Measurements from ENCODE around the gene RSPRY1. TPM values are rescaled to one million over a fixed set of nuclear protein-coding genes. Genes with fewer than 3 reads are reported as not detected.

Gene RSPRY1
- total RNA-seq, 6 experiments from 2014 or later, result 18.0 to 26.1 (median 22.9) TPM

DNA sequence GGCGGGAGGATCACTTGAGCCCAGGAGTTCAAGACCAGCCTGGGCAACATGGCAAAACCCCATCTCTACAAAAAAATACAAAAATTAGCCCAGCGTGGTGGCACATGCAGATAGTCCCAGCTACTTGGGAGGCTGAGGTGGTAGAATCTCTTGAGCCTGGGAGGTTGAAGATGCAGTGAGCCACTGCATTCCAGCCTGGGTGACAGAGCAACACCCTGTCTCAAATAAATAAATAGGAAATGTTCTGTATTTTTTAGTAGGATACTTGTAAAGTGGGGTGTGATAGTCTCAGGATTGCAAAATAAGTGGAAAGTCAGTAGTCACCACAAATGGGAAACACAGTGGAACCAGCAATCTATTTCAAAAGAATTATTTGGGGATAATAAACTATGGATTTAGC is 4.0 kb downstream of the RSPRY1 start:
- Histone ChIP-seq H3K4me3 (no peak overlapping the region), H3K4me1 (peaks cover 0 to 46% (median 8%) of the 10 kb centered on the region in 4 donors), H3K9me3 (no peaks in the 10 kb centered on the region), H3K27ac (no peak overlapping the region), H3K36me3 (no peaks in the 10 kb centered on the region), H3K27me3 (no peaks in the 10 kb centered on the region)
- intact Hi-C loops (cut with DNase I), result no loop called here
- 94% methylated on average over 2 of the region's 2 CpGs for whole genome bisulfite sequencing (ENCODE audit: insufficient coverage, low coverage, low lambda C conversion rate, missing lambda C conversion rate)
- DNase-seq (no peak), ATAC-seq (no peak)
- no peak for TF ChIP-seq POLR2A (IDR thresholded peaks at IDR 0.05)
- TF ChIP-seq, protein P1, sequence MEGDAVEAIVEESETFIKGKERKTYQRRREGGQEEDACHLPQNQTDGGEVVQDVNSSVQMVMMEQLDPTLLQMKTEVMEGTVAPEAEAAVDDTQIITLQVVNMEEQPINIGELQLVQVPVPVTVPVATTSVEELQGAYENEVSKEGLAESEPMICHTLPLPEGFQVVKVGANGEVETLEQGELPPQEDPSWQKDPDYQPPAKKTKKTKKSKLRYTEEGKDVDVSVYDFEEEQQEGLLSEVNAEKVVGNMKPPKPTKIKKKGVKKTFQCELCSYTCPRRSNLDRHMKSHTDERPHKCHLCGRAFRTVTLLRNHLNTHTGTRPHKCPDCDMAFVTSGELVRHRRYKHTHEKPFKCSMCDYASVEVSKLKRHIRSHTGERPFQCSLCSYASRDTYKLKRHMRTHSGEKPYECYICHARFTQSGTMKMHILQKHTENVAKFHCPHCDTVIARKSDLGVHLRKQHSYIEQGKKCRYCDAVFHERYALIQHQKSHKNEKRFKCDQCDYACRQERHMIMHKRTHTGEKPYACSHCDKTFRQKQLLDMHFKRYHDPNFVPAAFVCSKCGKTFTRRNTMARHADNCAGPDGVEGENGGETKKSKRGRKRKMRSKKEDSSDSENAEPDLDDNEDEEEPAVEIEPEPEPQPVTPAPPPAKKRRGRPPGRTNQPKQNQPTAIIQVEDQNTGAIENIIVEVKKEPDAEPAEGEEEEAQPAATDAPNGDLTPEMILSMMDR (IDR thresholded peaks at IDR 0.05), result no peak

DNA sequence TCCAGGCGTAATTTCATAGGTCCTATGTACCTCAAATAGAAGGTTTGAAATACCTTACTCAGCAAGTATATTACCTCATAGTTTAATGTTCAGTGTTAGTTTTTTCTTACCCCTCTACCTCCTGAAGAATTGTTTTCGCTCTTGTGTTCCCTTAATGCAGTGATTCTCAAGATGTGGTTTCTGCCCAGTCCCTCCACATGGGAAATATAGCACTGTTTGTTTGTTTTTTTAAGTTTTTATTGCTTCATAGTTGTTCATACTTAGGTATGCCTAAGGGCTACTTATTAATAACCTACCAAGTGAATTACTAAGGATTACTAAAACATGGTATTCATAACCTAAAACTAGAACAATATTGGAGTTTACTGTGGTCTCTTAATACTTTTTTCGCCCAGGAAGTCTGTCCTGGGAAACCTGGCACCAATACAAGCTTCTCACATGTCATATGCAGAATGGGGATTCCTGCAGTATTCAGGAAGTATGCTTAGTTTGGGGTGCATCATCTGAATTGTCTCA is 5.0 kb downstream of the RSPRY1 start:
- DNase-seq (no peak), ATAC-seq (no peak)
- intact Hi-C loops (cut with DNase I), result no loop called here
- no peak for TF ChIP-seq POLR2A (IDR thresholded peaks at IDR 0.05)
- TF ChIP-seq, protein P1 (IDR thresholded peaks at IDR 0.05), result no peak
- H3K4me1 ChIP-seq, result peaks cover 0 to 47% (median 8%) of the 10 kb centered on the region in 4 donors
- H3K9me3 ChIP-seq, result no peaks in the 10 kb centered on the region
- no peak overlapping the region for H3K27ac ChIP-seq
- 32% methylated on average over 3 of the region's 3 CpGs for whole genome bisulfite sequencing (ENCODE audit: insufficient coverage, low coverage, low lambda C conversion rate, missing lambda C conversion rate)
- no peak overlapping the region for H3K4me3 ChIP-seq
- H3K36me3 ChIP-seq, result no peaks in the 10 kb centered on the region
- H3K27me3 ChIP-seq, result no peaks in the 10 kb centered on the region

DNA sequence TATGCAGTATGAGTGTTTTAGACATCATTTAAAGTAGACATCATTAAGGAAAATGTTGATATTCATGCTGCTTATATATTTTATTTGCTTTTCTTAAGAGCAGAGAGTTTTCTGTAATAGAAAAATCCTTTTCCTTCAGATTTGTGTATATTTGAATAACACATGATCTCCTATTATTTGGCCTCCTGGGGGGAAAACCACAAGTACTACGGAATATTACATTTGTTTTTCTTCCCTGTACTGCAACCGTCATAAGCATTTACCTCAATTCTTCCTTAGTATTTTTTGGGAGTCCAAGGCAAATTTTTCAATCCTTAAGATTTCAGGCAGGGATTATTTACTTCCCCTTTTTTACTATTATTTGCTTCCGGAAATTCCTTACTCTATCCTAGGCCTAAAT is 6.0 kb downstream of the RSPRY1 start:
- ATAC-seq, result no peak
- H3K4me1 ChIP-seq, result peaks cover 0 to 52% (median 8%) of the 10 kb centered on the region in 4 donors
- H3K4me3 ChIP-seq, result no peak overlapping the region
- no peaks in the 10 kb centered on the region for H3K36me3 ChIP-seq
- H3K9me3 ChIP-seq, result no peaks in the 10 kb centered on the region
- DNase-seq, result no peak
- intact Hi-C loops (cut with DNase I), result no loop called here
- TF ChIP-seq, protein P1 (IDR thresholded peaks at IDR 0.05), result no peak
- no peak for TF ChIP-seq POLR2A (IDR thresholded peaks at IDR 0.05)
- WGBS (ENCODE audit: insufficient coverage, low coverage, low lambda C conversion rate, missing lambda C conversion rate), result 80% methylated on average over 3 of the region's 3 CpGs
- H3K27me3 ChIP-seq, result no peaks in the 10 kb centered on the region
- H3K27ac ChIP-seq, result no peak overlapping the region

DNA sequence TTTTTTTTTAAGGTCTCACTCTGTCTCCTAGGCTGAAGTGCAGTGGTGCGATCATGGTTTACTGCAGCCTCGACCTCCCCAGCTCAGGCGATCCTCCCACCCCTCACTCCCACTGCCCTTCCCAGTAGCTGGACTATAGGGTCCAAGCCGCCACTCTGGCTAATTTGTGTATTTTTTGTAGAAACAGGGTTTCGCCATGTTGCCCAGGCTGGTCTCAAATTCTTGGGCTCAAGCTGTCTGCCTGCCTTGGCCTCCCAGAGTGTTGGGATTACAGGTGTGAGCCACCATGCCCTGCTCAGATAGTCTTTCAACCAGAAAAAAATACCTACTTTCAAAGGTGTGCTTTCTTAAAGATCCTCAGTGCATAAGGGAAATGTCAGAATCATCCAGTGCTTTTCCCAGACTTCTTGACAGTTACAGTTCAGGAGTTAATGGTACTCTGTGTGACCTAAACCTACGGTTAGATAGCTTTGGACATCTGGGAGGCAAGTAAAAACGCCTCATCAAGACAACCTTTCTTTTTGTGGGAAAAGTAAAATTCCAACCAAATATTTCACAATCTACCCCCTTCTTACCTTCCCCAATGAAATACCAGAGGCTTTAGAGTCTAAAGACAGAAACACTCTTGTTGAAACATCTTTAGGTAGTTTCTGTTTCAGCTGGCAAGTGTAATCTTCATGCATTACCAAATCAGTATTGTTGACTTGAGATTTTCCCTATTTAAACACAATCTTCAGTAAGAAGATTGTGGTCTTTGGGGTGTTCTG is 6.8 kb downstream of the RSPRY1 start:
- ATAC-seq (no peak), DNase-seq (no peak)
- no peak overlapping the region for H3K4me3 ChIP-seq
- H3K27ac ChIP-seq, result no peak overlapping the region
- 84% methylated on average over 7 of the region's 7 CpGs for WGBS (ENCODE audit: insufficient coverage, low coverage, low lambda C conversion rate, missing lambda C conversion rate)
- intact Hi-C loops (cut with DNase I), result no loop called here
- TF ChIP-seq, protein P1 (IDR thresholded peaks at IDR 0.05), result no peak
- TF ChIP-seq POLR2A (IDR thresholded peaks at IDR 0.05), result no peak
- no peaks in the 10 kb centered on the region for H3K36me3 ChIP-seq
- H3K27me3 ChIP-seq, result no peaks in the 10 kb centered on the region
- H3K9me3 ChIP-seq, result no peaks in the 10 kb centered on the region
- peaks cover 0 to 45% (median 8%) of the 10 kb centered on the region in 4 donors for H3K4me1 ChIP-seq

Data from right lobe of liver (tissue), 6 donors.